Measurements from ENCODE around the gene REST.

The REST gene

DNA sequence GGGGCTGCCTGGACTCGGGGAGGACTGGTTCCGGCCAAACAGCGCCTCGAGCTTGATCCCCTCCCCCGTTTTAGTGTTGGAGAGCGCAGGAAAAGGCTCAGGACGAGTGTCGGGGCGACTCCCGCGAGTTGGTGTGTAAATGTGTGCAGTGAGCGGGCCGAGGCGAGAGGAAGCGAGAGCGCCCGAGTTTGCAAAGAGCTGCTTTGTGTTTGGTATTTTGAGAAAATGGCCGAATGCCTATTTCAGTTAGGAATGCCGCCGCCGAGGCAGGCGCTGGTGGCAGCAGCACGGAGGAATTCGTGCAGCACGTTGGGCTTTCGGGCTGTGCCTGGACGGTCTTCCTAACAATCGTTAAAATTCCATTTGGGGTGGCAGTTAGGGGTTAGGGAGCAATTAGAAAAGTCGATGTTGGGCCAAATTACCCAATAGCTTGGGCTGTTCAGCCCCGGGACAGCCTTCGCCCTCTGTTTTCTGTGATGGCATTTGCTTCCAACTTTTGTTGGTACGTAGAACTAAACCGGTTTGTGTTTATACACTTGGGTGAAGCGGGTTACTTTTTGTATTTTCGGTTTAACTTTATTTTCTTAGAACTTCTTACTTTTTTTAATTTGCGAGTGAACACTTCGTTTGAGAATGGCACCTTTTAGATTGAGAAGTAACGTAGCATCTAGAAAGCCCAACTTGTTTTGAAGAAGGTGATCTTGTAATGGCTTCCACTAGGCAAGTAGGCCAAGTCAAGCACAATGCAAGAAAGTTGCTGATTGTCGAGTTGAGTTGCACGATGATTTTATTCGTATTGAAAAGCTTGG lies 1.6 kb downstream of the REST start:
- TF ChIP-seq CREB1 (IDR thresholded peaks at IDR 0.05; ENCODE audit: low read depth) (no peak; the same call in 1 of the 2 replicates), YY1 (IDR thresholded peaks at IDR 0.05; ENCODE audit: low read depth) (peak; percentile 76), CEBPB (IDR thresholded peaks at IDR 0.05) (peak; percentile 37; the same call in 1 of the 2 replicates), TEAD4 (IDR thresholded peaks at IDR 0.05) (peak; percentile 58), EP300 (IDR thresholded peaks at IDR 0.05; ENCODE audit: borderline replicate concordance) (no peak; the same call in 1 of the 2 replicates), TAF1 (IDR thresholded peaks at IDR 0.05; ENCODE audit: low read depth) (peak; percentile 29), EGR1 (IDR thresholded peaks at IDR 0.05) (no peak)
- TF ChIP-seq, protein P1, sequence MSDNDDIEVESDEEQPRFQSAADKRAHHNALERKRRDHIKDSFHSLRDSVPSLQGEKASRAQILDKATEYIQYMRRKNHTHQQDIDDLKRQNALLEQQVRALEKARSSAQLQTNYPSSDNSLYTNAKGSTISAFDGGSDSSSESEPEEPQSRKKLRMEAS (IDR thresholded peaks at IDR 0.05): peak; percentile 16; the same call in 1 of the 2 replicates

GRCh38 chr4:56910172-56910967 lies 2.7 kb downstream of the REST start:
- TF ChIP-seq USF1 (IDR thresholded peaks at IDR 0.05) (no peak), FOXM1 (IDR thresholded peaks at IDR 0.05; ENCODE audit: borderline replicate concordance, low read depth) (no peak), CREB1 (IDR thresholded peaks at IDR 0.05; ENCODE audit: low read depth) (no peak), EGR1 (IDR thresholded peaks at IDR 0.05) (no peak), YY1 (IDR thresholded peaks at IDR 0.05; ENCODE audit: low read depth) (no peak), TEAD4 (IDR thresholded peaks at IDR 0.05) (no peak), REST (IDR thresholded peaks at IDR 0.05; ENCODE audit: low read depth) (no peak), TAF1 (IDR thresholded peaks at IDR 0.05; ENCODE audit: low read depth) (no peak), CEBPB (IDR thresholded peaks at IDR 0.05) (no peak), NFIC (IDR thresholded peaks at IDR 0.05) (no peak), ZBTB7A (IDR thresholded peaks at IDR 0.05; ENCODE audit: low read depth) (no peak), TCF12 (IDR thresholded peaks at IDR 0.05; ENCODE audit: low read depth) (no peak), RAD21 (IDR thresholded peaks at IDR 0.05; ENCODE audit: low read depth) (no peak), EP300 (IDR thresholded peaks at IDR 0.05; ENCODE audit: borderline replicate concordance) (no peak)
- TF ChIP-seq, protein P1 (IDR thresholded peaks at IDR 0.05): no peak

- TF ChIP-seq USF1 (IDR thresholded peaks at IDR 0.05) (no peak), RAD21 (IDR thresholded peaks at IDR 0.05; ENCODE audit: low read depth) (no peak), CREB1 (IDR thresholded peaks at IDR 0.05; ENCODE audit: low read depth) (no peak), TCF12 (IDR thresholded peaks at IDR 0.05; ENCODE audit: low read depth) (no peak), NFIC (IDR thresholded peaks at IDR 0.05) (no peak), REST (IDR thresholded peaks at IDR 0.05; ENCODE audit: low read depth) (no peak), EP300 (IDR thresholded peaks at IDR 0.05; ENCODE audit: borderline replicate concordance) (no peak), EGR1 (IDR thresholded peaks at IDR 0.05) (no peak), FOXM1 (IDR thresholded peaks at IDR 0.05; ENCODE audit: borderline replicate concordance, low read depth) (no peak), ZBTB7A (IDR thresholded peaks at IDR 0.05; ENCODE audit: low read depth) (no peak), CEBPB (IDR thresholded peaks at IDR 0.05) (no peak), TAF1 (IDR thresholded peaks at IDR 0.05; ENCODE audit: low read depth) (no peak), TEAD4 (IDR thresholded peaks at IDR 0.05) (no peak), YY1 (IDR thresholded peaks at IDR 0.05; ENCODE audit: low read depth) (no peak)
- TF ChIP-seq, protein P1 (IDR thresholded peaks at IDR 0.05): no peak
Measured at GRCh38 chr4:56914336-56914735, 6.6 kb downstream of the REST start.

GRCh38 chr4:56927196-56927595 lies 19.5 kb downstream of the REST start:
- no peak for TF ChIP-seq TAF1 (IDR thresholded peaks at IDR 0.05; ENCODE audit: low read depth)
- no peak for TF ChIP-seq NFIC (IDR thresholded peaks at IDR 0.05)
- no peak for TF ChIP-seq EP300 (IDR thresholded peaks at IDR 0.05; ENCODE audit: borderline replicate concordance)
- TF ChIP-seq, protein P1 (IDR thresholded peaks at IDR 0.05): no peak
- TF ChIP-seq USF1 (IDR thresholded peaks at IDR 0.05): no peak
- no peak for TF ChIP-seq REST (IDR thresholded peaks at IDR 0.05; ENCODE audit: low read depth)
- no peak for TF ChIP-seq TEAD4 (IDR thresholded peaks at IDR 0.05)
- no peak for TF ChIP-seq CREB1 (IDR thresholded peaks at IDR 0.05; ENCODE audit: low read depth)
- TF ChIP-seq RAD21 (IDR thresholded peaks at IDR 0.05; ENCODE audit: low read depth): no peak
- no peak for TF ChIP-seq YY1 (IDR thresholded peaks at IDR 0.05; ENCODE audit: low read depth)
- no peak for TF ChIP-seq TCF12 (IDR thresholded peaks at IDR 0.05; ENCODE audit: low read depth)
- TF ChIP-seq EGR1 (IDR thresholded peaks at IDR 0.05): no peak
